T follicular helper cell (primary cell): Measurements from ENCODE around the gene ARAP1.

Source experiments
- DNase-seq: peaks from one replicate; pipeline ENCODE4 v3.0.0-alpha.2; 2020; ENCODE audit warnings: low read depth

The ARAP1 gene

DNA sequence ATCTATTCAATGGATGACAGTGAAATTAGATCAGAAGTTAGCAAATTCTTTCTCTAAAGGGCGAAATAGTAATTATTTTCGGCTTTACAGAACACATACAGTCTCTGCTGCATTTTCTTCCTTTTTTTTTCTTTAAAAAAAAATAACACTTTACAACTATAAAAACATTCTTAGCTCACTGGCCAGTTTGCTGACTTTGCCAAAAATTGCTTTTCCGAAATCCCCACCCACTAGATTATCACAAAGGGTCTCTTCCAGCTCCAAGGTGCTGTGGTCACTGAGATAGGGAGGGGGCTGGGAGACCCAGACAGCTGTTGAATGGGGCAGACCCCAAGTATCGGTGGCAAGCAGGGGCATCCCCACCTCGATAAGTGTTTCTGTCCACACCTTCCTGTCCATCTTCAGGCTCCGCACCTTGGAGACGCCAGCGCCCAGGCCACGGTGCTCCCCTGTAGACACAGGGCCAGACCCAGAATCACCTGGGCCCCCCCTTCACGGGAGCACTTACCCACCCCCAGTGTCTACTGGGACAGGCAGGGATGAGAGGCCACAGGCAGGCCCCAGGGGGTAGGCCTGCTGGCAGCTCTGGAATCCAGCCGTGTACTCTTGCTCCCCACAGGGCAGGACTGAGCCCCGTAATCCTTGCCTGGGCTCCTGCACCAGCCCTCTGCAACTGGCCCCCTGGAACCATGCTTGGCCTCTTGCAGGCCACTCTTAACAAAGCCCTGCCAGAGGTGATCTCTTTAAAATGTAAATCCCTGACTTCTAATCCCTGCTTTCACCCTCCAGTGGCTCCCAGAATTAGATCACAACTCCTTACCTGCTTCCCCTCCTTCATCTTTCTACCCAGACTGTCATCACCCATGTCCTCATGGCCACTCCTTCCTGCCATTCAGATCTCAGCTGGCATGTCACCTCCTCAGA is 46.5 kb downstream of the ARAP1 start:
- DNase-seq, result no peak

DNA sequence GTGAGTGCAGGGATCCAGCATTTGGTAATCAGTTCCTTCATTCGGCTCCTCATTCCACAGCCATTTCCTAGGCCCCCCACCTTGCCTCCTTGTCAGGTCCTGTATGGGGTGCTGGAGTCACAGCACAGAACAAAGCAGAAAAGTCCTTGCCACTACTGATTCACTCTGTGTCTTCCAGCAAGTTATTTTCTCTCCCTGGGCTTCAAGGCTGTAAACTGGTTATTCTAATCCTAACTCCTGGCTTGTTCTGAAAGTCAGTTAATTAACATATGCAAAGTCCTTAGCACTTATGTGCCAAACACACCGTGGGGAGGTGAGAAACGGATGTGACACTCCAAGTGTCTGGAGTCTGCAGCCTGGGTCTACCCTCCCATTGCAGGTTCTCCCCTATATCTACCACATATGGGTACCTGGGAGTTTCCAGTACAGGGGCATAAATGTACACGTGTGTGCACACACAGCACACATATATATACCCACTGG is 47.4 kb downstream of the ARAP1 start:
- DNase-seq, result no peak

DNA sequence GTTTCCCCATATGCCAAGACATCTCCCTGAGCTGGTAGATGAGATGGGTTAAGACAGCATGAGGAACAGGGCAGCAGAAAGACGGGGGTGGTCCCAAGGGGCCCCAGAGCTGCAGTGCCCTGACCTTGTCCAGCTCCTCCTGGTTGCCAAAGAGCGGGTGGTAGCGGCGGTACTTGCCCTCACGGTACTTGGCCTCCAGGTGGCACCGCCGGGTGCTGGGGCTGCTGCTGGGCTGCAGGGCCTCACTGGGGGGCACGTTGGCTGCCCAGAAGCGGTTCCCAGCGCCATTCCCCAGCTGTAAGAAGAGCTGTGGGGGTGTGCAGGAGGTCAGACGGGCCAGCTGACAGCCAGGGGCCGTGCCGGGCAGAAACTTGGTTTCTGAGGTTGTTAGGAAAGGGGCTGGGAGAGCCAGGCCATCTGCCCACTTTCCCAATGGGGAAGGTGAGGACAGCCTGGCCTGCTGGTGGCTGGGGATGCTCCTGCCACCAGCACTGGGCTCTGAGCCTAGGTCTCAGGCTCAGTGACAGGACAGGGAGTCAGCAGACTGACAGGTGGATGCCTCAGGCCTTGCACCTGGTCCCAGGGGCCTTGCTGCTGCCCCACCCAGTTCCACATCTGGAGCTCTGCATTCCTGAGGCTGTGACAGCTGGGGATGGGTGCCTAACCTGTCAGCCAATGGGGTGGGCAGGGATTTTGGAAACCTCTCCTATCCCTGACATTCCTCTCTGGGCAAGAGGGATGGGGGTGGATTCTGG is 48.0 kb downstream of the ARAP1 start:
- DNase-seq, result no peak

DNA sequence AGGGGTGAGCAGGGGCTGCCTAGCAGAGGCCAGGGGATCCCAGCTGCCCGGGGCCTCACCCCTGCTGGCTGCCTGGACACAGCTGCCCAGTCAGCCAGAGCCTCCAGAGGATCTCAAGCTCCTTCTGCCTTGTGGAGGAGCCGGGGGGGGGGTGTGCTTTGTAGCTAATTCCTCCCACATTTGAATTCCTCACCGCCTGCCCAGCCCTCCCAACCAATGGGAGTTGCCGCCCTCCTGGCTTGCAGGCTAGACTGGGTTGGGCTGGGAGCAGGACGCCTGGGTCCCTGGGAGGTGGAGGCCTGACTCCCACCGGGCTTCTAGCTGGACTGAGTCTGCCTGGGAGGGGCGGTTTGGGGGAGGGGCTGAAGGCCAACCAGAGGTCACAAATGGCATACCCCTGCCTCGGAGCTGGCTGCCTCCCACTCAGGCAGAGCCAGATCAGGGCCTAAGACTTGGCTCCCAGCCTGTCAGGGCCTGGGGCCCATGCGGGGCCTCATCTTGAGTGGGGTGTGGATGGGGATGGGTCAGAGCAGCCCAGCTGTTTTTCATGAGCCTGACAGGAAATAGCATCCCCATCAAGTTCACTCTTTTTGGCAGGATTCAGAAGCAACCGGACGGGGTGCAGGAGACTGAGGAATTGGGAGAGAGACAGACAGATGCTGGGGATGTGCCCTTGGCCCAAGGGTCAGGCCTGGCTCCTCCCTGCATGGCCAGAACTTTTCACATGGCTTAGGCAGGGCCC is 48.8 kb downstream of the ARAP1 start:
- no peak for DNase-seq

DNA sequence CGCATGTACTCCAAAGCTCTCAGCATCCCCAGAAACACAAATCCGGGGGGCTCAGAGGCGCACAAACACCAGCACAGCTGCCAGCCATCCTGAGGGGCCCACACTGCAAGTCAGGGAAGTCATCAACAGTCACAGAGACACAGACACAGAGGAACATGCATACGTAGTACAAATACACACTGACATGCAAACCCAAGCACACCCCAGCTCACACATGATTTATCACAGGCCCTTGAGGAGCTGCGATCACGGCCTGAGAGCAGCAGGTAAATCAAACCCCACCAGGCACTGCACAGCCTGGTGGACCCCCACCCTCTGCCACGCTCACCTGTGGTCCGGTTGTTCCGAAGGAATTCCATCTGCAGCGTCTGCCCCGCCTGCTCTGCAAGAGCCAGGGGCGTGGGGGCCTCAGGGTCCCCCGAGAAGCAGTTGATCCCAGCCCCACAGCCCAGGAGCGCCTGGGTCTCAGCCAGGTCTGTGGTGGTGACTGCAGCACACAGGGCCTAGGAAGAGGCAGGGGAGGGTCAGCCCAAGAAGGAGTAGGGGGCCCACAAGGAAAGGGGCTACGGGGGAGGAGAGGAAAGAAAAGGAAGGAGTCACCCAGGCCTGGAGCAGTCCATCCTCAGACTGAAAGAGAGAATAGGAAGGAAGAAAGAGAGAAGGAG is 49.5 kb downstream of the ARAP1 start:
- no peak for DNase-seq

DNA sequence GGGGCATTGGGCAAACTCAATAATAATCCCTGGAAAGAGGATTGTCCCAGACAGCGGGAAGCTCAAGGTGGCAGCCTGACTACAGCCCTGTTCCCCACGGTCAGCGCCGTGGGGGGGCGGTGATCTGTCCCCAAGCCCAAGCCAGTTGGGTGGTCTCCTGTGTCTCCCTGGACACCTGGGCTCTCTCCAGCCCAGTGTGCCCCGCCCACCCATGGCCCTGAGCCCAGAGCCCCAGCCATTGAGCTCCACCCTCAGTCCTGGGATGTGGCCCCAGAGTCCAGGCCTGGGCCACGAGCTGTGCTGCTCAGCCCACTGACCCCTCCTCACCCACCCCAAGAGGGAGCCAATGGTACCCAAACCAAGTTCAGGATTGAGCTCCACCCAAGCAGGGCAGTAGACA is 50.1 kb downstream of the ARAP1 start:
- no peak for DNase-seq

DNA sequence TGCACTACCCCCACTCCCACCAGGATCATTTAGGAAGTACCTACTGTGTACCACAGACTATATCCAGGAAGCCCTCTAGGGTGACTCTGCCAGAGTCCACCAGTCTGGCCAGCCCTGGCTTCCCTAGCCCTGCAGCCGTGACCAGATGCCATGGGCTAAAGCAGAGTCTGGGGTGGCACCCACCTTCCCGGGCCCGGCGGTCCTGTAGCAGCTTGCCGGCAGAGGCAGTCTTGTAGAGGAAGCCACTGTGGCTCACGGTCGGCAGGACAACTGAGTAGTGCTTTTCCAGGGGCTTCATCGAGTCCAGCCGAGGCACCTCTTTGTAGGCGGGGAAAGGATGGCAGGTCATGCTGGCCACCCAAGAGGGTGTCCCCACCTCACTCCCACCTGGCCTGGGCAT is 50.7 kb downstream of the ARAP1 start:
- no peak for DNase-seq

DNA sequence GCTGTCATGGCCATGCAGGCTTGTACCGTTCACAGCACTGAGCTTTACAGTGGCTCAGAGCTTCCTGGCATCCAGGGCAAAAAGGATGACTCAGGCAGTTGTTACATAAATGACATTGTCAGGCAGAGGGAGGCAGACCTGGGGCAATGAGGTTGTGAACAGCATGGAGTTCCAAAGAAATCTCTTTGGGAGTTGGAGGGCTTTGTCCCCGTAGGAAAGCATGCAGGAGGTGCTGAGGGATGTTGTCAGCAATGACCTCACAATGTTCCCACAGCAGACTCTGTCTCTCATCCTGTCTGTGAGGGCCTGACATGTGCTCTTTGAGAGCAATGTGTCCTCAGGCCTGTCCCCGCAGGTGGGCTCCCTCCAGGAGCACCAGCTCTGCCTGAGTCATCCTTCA is 52.1 kb downstream of the ARAP1 start:
- no peak for DNase-seq

DNA sequence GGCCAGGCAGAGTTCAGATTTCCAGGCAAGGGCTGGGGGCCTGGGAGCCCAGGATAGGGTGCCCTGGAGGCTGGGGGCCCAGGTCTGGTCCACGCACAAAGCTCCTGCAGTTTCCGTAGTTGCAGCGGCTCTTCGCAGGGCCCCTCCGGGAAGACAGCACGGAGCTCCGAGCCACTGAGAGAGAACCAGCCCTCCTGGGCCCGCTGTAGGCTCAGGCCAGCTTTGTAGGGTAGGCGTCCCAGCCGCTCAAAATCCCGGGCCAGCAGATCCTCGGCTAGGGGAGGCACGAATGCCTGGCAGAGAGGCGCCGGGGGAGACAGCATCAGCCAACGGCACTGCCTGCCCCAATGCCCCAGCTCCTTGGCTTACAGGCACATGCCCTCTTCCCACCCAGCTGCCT is 54.4 kb downstream of the ARAP1 start:
- DNase-seq, result no peak

DNA sequence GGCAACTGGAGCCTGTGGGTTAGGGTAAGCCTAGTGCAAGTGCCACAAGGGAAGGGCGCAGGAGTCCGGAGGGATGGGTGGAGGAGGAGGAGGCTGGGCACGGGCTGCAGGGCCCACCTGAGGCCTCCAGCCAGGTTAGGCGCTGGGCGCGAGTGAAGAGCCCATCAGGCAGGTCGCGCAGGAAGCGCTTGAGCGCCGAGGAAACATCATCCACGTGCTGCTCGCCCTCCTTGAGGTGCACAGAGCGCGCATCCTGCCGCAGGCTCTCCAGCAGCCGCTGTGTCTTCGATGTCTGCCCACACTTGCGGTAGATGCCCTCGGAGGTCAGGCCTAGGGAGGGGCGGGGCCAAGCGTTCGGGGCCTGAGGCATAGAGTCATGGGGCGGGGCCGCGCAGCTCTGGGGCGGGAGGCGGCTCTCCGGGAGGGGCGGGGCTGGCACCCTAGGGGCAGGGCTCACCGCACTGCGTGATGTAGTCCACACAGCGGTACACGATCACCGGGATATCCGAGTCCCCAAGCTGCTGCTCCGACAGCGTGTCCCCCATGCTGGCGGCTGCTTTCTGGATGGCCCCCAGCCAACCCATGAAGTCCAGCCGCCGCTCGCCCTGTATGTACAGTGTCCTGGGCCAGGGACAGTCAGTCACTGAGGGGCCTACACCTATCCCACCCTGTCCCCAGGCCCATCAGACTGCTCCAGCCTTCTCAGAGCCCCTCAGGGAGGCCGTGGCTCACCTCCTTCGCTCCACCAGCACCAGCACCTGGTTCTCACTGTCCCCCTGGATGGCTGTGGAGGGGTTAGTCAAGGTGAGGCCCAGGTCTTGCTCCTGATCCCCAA is 55.1 kb downstream of the ARAP1 start:
- no peak for DNase-seq

DNA sequence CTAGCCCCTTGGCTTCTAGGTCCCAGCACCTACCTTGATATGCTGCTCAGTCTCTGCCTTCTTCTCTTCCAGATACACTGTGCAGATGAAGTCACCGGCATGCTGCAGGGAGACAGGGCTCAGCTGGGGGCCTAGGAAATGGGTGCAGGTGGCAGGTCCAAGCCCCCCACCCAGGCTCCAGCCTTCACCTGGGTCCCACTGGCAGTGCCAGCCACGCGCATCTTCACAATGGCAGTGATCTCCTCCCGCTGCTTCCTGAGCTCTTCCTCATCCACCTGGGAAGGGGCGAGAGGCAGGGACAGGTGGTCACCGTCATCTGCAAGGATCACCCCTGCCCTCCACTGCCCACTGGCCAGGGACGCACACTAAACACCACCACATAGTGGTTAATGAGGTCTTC is 56.9 kb downstream of the ARAP1 start:
- DNase-seq, result no peak

DNA sequence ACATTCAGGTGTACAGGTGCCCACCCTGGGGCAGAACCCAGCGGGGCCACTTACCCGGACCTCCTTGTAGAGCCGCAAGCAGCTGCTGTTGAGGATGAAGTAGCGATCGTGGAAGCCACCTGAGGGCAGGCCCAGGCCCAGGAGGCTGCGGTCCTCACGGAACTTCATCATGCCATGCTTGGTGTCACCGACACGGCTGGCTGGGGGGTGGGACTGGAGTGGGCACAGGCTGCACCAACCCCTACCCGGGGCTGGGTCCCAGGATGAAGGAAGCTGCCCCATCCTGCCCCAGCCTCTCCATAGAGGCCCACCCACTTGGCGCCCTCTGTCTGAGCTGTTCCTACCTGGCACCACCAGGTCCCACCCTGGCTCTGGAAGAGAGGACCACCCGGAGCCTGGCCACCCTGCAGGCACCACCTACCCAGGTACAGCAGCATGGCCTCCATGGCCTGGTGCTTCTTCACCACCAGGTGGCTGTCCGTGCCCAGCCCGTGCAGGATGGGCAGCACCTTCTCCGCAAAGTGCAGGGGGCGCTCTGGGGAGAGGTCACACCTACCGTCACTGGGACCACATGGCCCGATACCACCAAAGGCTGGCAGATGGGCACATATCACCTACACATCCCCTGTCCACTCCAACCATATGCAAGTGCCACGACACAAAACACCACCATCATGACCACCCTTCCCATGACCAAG is 58.8 kb downstream of the ARAP1 start:
- DNase-seq, result no peak

DNA sequence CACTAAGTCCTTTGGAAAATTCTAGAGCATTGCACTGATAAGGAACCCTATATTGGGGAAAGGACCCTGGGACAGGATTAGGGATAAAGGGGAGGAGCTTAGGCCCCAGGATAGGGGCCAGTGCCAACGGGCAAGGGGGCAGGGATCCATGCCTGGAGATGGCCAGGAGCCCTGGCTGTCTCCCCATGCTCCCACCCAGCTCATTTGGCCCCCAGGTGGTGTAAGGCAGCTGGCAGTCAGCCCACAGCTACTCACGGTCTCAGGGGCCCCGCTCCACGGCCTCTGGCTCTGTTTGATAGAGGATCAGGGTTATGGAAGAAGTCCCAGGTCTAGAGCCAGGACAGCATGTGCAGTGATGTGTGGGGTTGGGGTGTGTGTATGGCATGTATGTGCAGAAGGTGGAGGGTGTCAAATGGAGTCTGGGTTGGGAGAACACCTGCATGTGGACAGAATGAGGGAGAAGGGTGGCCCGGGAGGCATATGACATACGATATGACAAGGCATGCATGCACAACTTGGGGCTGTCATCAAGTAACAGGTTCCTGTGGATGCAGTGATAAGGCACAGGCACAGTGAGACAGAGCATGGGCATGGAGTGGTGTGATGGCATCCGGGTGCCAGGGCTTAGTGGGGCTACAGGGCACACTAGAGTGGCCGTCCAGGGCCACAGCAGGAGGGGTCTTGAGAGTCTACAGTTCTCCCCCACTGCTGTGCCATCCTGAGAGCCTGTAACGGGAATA is 59.5 kb downstream of the ARAP1 start:
- no peak for DNase-seq

DNA sequence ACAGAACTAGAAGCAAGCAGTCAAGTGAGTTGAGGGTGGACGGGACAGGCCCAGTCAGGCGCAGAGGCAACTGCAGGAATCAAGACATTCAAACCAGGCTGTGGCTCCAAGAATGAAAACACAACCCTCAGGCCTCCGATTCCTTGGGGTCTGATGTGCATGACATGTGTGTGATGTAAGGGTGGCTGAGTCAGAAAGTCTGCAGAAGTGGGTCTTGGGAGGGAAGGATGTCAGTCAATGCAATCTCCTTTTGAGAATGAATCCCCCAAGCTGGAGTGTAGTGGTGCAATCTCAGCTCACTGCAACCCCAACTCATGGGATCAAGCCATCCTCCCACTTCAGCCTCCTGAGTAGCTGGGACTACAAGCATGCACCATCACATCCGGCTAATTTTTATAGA is 62.0 kb downstream of the ARAP1 start:
- no peak for DNase-seq

DNA sequence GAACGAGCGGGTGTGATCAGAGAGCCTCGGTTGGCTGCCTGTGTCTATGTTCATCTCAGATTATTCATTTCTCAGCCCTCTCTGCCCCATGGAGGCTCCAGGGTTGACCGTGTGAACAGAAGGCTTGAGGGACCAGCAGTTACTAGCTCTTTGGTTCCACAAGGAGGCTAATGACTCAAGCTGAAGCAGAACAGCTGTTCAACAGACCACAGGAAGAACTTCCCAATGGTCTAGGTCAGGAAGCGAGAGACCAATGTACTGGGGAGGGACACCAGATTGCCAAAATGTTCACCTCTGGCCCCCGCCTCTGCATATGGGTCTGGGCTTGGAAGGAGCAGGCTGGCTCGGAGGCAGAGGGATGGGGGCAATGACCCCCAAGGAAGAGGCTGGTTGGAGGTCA is 63.3 kb downstream of the ARAP1 start:
- DNase-seq, result no peak

DNA sequence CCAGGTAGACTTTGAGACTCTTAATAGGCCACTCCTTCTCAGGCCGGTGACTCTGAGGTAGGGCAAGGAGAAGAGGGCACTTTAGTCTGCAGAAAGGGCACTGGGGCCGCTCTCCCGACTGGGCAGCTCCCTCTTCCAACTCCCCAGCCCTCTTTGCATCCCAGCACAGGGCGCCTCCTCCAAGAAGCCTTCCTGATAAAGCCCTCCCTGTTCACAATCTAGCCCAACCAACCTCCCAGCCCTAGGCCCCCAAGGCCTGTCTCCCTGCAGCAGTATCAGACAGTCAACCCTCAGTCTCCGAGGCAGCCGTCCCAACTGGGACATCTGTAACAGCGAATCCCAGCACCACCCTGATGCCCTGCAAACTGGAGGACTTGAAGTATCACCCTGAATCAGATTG is 63.7 kb downstream of the ARAP1 start:
- no peak for DNase-seq

DNA sequence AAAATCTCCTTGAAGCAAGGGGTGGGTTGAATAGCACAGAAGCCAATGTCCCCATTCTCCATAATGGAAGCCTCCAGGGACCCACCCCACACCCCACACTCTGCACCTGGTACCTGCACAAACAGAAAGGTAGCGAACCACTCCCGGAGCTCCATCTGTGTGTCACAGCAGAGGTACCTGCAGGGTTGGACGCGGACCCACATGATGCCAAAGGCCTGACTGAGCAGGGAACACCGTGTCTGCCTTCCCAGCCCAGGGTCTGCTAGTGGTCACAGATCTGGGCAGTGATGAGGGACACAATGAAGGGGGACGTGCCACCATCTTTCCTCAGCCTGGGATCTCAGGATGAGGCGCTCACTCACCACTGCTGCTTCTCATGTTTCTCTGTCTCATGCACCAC is 64.9 kb downstream of the ARAP1 start:
- DNase-seq, result no peak

DNA sequence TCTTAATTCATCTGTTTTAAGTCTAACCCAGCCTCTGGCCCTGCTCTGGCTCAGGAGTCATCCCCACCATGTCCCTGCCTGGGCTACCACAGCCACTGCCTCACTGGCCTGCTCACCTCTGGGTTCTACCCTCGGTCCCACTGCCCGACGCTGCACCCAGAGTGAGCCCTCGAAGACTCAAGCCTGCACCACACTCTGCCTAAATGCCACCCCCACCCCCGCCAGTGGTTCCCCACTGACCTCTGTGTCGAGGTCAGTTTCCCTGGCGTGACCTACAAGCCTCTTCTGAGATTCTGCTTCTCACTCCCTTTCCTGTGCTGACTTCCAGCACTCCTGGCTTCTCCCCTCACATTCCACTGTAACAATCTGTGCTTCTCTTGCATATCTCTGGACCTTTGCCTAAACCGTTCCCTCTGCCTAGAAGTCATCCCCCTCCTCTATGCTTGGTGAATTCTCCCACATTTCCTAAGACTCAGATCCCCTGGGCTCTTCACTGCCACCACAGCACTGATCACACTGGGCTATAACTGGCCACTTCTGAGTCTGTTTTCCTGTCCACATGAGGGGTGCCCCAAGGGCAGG is 65.5 kb downstream of the ARAP1 start:
- DNase-seq, result no peak
